GM19468 (cell line): ENCODE data around the gene TMPRSS7.

Experiments used
- ATAC-seq: cut with Tn5 transposase; IDR thresholded peaks from one replicate; pipeline ENCODE4 v1.9.1; 2021; ENCODE audit warnings: mild to moderate bottlenecking, moderate library complexity, moderate number of reproducible peaks; ENCODE audit not compliant: unreplicated experiment; ENCODE audit errors: extremely low read depth

TMPRSS7 gene

GRCh38 chr3:112034436-112034835 lies at the start of gene TMPRSS7:
TMPRSS7 (plus strand) TSS chr3:112034736; CDS start chr3:112034846, 110 bp downstream.
- no peak for ATAC-seq

GRCh38 chr3:111986800-111987199 lies 47.7 kb upstream of the TMPRSS7 start:
- no peak for ATAC-seq

- peak; percentile 69 for ATAC-seq
These were observed 45.4 kb upstream of the TMPRSS7 start for GRCh38 chr3:111989061-111989678.

GRCh38 chr3:111993038-111993437 lies 41.5 kb upstream of the TMPRSS7 start:
- ATAC-seq: no peak

GRCh38 chr3:111998636-111999483 lies 35.7 kb upstream of the TMPRSS7 start, which contains the start of gene TAGLN3:
TAGLN3 (plus strand) TSS chr3:111998922; CDS start chr3:111999423, 501 bp downstream.
- no peak for ATAC-seq

- ATAC-seq: no peak
These were observed 34.8 kb upstream of the TMPRSS7 start for GRCh38 chr3:111999484-112000324.

GRCh38 chr3:112000367-112000771 lies 34.2 kb upstream of the TMPRSS7 start:
- ATAC-seq: no peak

- no peak for ATAC-seq
These were observed 33.6 kb upstream of the TMPRSS7 start for GRCh38 chr3:112000966-112001365.

GRCh38 chr3:112001526-112001925 lies 33.0 kb upstream of the TMPRSS7 start:
- no peak for ATAC-seq

GRCh38 chr3:112002096-112002971 lies 32.2 kb upstream of the TMPRSS7 start:
- ATAC-seq: no peak

- no peak for ATAC-seq
These were observed 31.0 kb upstream of the TMPRSS7 start for GRCh38 chr3:112003321-112004080.

GRCh38 chr3:112004187-112004586 lies 30.3 kb upstream of the TMPRSS7 start:
- no peak for ATAC-seq

- ATAC-seq: no peak
These were observed 29.9 kb upstream of the TMPRSS7 start for GRCh38 chr3:112004669-112005068.

GRCh38 chr3:112005091-112005672 lies 29.4 kb upstream of the TMPRSS7 start:
- ATAC-seq: no peak

- no peak for ATAC-seq
These were observed 26.9 kb upstream of the TMPRSS7 start for GRCh38 chr3:112007633-112008032.

- ATAC-seq: no peak
These were observed 24.9 kb upstream of the TMPRSS7 start for GRCh38 chr3:112009670-112010069.

GRCh38 chr3:112010636-112011035 lies 23.9 kb upstream of the TMPRSS7 start:
- ATAC-seq: no peak

- no peak for ATAC-seq
These were observed 23.1 kb upstream of the TMPRSS7 start for GRCh38 chr3:112011376-112011940.
